Measurements from ENCODE around the gene CST7.

The CST7 gene

DNA sequence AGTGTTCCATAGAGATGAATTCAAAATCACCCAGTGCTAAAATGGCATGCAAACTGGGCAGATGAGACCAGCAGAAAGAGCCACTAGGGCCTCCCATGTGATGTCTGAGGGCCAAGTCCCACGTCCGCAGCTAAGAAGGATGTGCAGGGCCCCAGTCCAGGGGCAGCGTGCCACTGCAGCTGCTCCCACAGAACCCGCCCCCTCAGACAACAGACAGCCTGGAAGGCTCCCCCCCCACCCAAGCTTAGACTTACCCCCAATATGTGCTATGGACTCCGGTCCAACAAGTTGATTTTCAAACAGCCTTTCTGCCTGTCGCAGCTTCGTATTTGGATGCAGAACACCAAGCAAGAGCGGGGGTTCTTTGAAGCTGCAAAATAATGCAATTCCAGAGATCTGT, 29.4 kb downstream of the CST7 start:
- TF ChIP-seq POLR2AphosphoS5 (IDR thresholded peaks at IDR 0.05; ENCODE audit: low read depth, low read length) (no peak), SIN3A (IDR thresholded peaks at IDR 0.05; ENCODE audit: borderline replicate concordance, insufficient read depth, low read length) (no peak), TAF1 (IDR thresholded peaks at IDR 0.05; ENCODE audit: borderline replicate concordance, insufficient read depth, low read length) (no peak), FOXP2 (optimal IDR thresholded peaks at IDR 0.05; ENCODE audit: borderline replicate concordance, extremely low read depth, extremely low read length, insufficient read depth) (no peak)
- TF ChIP-seq, protein P1, sequence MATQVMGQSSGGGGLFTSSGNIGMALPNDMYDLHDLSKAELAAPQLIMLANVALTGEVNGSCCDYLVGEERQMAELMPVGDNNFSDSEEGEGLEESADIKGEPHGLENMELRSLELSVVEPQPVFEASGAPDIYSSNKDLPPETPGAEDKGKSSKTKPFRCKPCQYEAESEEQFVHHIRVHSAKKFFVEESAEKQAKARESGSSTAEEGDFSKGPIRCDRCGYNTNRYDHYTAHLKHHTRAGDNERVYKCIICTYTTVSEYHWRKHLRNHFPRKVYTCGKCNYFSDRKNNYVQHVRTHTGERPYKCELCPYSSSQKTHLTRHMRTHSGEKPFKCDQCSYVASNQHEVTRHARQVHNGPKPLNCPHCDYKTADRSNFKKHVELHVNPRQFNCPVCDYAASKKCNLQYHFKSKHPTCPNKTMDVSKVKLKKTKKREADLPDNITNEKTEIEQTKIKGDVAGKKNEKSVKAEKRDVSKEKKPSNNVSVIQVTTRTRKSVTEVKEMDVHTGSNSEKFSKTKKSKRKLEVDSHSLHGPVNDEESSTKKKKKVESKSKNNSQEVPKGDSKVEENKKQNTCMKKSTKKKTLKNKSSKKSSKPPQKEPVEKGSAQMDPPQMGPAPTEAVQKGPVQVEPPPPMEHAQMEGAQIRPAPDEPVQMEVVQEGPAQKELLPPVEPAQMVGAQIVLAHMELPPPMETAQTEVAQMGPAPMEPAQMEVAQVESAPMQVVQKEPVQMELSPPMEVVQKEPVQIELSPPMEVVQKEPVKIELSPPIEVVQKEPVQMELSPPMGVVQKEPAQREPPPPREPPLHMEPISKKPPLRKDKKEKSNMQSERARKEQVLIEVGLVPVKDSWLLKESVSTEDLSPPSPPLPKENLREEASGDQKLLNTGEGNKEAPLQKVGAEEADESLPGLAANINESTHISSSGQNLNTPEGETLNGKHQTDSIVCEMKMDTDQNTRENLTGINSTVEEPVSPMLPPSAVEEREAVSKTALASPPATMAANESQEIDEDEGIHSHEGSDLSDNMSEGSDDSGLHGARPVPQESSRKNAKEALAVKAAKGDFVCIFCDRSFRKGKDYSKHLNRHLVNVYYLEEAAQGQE (IDR thresholded peaks at IDR 0.05; ENCODE audit: insufficient read depth in 1 of 2, low read depth in 2 of 2, low read length in 2 of 2): no peak

DNA sequence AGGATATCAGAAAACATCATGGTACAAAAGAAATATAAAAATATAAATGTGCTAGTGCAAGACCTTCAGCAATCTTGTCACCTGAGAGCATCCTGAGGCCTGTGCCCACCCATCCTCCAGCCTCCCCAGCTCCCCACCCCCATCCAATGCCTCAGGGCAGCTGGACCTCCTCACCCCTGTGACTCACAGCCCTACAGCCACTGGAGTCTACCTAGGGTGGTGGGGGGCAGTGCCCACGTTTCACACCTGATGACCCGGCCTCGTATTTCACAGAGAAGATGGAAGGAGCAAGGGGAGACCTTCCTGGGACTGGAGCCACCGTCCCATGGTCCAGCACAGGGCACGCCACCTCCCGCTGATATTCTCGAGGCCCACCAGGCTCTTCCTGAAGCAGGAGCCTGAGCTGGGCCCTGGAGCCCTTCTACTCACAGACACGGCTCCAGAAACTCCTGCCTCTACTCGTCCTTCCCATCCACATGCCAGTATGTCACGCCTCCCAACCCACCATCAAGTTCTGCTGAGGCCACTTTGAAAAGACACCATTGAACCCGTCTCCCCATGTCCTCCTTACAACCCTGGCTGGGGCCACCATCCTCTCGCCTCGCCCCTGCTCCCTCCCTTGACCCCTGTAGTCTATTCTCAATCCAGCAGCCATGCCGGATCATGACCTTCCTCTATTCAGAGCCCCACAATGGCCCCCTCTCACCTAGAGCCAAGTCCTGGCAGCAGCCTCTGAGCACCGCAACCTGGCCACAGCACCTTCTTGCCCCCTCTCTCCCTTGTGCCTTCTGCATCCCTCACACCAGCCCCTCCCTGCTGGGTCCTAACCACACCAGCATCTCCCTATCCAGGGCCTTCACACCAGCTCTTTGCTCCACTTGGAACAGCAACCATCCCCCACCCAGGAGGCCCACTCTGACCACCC, 30.2 kb downstream of the CST7 start:
- no peak for TF ChIP-seq POLR2AphosphoS5 (IDR thresholded peaks at IDR 0.05; ENCODE audit: low read depth, low read length)
- no peak for TF ChIP-seq FOXP2 (optimal IDR thresholded peaks at IDR 0.05; ENCODE audit: borderline replicate concordance, extremely low read depth, extremely low read length, insufficient read depth)
- no peak for TF ChIP-seq TAF1 (IDR thresholded peaks at IDR 0.05; ENCODE audit: borderline replicate concordance, insufficient read depth, low read length)
- no peak for TF ChIP-seq SIN3A (IDR thresholded peaks at IDR 0.05; ENCODE audit: borderline replicate concordance, insufficient read depth, low read length)
- TF ChIP-seq, protein P1 (IDR thresholded peaks at IDR 0.05; ENCODE audit: insufficient read depth in 1 of 2, low read depth in 2 of 2, low read length in 2 of 2): no peak

DNA sequence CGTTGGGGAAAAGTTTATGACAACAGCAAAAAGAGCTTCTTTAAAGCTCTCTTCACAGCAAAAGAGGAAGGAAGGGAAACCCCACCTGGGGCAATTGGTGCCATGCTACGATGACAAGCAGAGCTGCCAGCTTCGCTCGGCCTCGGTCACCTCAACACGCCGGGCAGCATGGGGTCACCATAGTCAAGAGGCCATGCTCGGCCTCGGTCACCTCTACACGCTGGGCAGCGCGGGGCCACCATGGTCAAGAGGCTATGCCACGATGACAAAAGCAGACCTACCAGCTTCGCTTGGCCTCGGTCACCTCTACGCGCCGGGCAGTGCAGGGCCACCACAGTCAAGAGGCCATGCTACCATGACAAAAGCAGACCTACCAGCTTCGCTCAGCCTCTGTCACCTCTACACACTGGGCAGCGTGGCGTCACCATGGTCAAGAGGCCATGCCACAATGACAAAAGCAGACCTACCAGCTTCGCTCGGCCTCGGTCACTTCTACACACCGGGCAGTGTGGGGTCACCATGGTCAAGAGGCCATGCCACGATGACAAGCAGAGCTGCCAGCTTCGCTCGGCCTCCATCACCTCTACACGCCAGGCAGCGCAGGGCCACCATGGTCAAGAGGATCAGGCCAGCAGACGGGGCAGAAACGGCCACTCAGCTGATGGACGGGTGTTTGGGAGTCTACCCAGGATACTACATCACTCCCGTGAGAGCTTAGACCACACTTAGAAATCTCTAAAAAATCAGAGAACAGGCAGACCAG, 31.4 kb downstream of the CST7 start:
- TF ChIP-seq, protein P1 (IDR thresholded peaks at IDR 0.05; ENCODE audit: insufficient read depth in 1 of 2, low read depth in 2 of 2, low read length in 2 of 2): no peak

DNA sequence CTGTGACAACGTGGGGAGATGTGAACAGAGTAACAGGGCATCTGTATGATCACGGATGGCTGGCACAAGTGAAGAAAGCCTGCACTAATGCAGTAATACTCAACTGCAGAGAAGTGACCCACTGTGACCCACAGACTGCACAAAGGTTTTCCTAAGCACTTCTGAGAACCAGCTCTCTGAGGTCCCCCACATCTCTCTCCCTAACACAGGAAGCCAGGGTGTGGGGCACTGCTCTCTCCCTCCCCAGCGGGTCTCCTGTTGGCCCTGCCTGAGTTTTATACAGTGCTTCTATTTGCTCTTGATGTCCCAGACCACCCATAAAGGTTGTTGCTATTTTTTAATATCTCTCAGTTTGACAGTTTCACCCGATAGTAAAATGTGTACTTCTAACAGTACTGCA, 32.2 kb downstream of the CST7 start:
- TF ChIP-seq TAF1 (IDR thresholded peaks at IDR 0.05; ENCODE audit: borderline replicate concordance, insufficient read depth, low read length) (no peak), POLR2AphosphoS5 (IDR thresholded peaks at IDR 0.05; ENCODE audit: low read depth, low read length) (no peak), SIN3A (IDR thresholded peaks at IDR 0.05; ENCODE audit: borderline replicate concordance, insufficient read depth, low read length) (no peak), FOXP2 (optimal IDR thresholded peaks at IDR 0.05; ENCODE audit: borderline replicate concordance, extremely low read depth, extremely low read length, insufficient read depth) (no peak)
- TF ChIP-seq, protein P1 (IDR thresholded peaks at IDR 0.05; ENCODE audit: insufficient read depth in 1 of 2, low read depth in 2 of 2, low read length in 2 of 2): no peak

All from PFSK-1 (cell line).